Daoy (cell line): ENCODE measurements around the gene RAC2. TPM values are rescaled to one million over a fixed set of nuclear protein-coding genes. Genes with fewer than 3 reads are reported as not detected.

Source experiments
- DNase-seq: peaks from one replicate; pipeline ENCODE4 v3.0.0-alpha.2; 2015; ENCODE audit warnings: low read depth
- total RNA-seq: library from RNA; depleted of rRNA; stranded (reverse); fragments of >200 nt; shearing (Covaris generic); gene quantifications from 2 replicates; pipeline ENCODE4 v1.2.3, GENCODE V29; 2014; rRNA removed

The RAC2 gene
- total RNA-seq = 40.5 and 59.0 TPM in 2 replicates

DNA sequence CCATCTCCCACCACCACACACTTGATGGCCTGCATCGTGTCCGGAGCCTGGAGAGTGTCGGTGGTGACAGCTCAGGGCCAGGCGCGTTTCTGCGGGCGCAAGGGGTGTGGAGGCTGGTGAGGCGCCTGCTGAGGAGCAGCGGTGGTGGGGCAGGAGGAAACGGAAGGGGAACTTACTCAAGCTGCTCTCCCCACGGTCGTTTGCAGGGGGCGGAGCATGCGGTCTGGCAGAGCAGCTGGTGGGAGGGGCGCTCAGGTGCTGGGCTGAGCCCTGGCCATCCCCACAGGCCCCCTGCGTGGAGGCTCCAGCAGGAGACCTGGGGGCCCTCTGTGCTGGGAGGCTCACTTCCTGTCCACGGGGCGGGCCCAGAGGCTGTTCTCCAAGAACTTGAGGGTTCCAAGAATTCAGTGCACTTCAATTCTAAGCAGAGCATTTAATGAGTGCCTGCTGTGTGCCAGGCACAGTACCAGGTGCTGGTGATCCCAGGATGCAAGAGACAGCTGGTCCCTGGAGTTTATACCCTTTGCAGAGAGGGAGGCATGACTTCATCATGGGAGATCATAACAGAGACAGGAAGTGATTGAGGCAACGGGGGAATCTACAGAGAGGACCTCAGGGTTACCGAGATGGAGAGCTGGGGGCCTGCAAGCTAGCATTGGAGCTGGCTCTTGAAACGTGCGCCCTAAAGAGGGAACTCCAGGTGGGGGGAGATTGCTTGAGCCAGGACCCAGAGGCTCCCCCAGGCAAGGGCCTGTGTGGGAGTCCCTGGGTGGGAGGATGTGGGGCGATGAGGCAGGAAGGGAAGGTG, at the start of gene RAC2:
Gene RAC2, minus strand, starts transcription at position 156 of the 808 bp plus-strand sequence. Its CDS starts 121 bp downstream, at position 35.
- DNase-seq = peak; percentile 92

DNA sequence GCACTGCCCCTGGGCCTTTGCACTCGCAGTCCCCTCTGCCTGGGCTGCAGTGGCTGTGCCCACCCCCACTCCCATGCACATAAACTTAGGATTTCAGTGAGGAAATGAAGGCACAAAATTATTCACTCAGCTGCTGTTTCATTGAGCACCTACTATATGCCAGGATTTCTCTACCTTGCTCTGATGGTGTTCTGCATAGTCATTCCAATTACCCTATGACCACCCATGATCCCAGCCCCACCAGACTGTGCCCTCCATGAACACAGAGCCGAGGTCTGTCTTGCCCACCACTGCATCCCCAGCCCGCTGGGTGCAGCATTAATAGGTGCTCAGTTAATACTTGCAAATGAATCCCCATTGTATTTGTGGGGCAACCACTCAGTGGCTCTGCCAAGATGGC, 49.1 kb upstream of the RAC2 start:
- DNase-seq = no peak

DNA sequence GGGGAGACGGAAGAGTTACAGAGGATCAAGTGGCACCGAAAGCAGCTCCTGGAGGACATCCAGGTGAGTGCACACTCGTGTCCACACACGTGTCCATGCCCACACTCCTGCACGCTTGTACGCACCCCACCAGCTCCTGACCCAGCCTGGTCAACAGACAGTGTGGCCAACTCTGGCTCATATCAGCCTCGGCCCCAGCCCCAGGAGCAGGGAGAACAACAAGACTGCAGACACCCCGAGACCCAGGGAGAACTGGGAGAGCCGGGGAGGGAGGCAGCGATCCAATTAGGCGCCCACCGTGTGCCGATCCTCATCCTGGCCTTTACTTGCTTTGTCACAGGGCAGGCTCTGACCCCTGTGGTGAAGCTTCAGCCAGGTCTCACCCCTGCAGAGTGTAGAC, 48.6 kb upstream of the RAC2 start:
- DNase-seq = no peak

DNA sequence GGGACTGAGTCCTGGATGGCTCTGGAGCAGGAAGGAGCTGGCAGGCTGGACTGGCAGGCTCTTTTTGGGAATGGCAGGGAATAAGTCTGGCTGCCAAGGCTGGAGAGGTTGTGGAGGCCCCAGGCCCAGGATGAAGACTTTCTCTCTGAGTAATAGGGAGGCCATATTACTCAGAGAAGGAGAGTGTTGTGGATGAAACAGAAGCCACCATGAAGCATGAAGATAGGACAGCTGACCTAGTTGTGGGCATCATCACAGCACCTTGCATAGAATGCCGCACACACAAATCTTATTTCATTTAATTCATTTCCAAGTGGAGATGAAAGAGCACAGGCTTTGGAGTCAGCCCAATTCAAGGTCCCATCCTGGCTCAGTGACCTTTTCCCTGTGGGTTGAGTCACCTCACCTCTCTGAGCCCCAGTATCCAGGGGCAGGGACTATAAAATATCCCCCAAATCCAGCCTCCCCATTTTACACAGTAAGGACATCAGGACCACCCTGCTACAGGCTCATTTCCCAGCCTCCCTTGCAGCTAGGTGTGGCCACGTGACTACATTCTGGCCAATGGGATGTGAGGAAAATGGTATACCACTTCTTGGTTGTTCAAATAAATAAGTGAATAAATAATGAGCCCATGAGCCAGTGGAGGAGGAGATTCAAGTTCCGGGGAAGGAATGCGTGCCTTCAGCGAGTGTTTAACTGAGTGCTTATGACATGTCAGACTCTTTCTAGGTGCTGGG, 47.7 kb upstream of the RAC2 start:
- DNase-seq = no peak

DNA sequence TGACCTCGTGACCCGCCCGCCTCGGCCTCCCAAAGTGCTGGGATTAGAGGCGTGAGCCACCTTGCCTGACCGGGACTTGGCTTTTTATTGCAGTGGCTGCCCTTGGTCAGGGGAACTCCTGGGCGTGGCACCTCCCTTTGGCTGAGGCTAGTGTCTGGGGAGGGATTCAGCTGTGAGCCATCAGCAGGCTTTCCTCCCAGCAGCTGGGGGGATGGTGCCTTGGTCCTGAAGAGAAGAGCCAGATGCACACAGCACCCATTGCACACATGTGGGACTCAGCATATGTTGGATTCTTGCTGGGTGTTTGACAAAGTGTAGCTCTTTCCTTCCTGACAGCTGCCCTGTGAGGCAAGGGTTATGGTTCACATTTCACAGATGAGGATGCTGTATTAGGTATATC, 46.7 kb upstream of the RAC2 start:
- no peak for DNase-seq

DNA sequence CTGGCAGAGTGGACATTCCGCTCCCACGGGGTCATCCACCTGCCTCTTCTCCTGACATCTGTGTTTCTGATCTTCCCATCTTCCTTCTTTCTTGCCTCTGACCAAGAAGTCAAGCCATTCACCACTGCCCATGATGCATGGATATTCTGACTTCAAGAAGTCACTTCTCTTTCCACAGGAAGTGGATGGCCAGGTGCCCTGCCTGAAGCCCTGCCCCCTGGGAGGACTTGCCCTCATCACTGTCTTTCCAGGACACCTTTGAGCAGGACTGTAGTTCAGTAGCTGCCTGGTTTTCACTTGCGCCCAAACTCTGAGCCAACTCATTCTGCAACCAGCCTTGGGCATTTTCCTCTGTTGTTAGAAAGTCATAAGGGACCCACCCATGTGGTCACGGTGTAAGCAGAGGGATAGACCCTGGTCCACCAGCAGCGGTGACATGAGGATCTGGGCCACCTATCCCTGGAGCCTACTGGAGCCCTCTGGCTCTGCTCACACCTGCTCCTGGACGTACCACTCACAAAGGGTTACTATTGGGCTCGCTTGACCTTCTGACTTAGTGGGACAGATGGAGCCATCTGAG, 45.2 kb upstream of the RAC2 start:
- no peak for DNase-seq

DNA sequence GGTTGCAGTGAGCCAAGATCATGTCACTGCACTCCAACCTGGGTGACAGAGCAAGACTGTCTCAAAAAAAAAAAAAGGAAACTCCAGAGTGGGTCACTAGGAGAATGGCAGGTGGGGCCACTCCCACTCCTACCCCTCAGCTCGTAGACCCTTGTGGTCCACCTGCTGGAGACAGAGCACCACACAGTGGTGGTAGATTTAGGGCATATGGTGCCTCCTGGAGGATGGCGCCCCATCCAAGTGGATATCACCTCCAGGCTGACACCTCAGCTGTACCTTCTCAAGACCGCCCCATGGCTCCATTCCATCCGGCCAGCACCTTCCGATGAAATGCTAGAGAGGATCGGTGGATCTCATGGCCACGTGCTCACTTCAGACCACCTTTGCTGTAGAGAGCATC, 44.5 kb upstream of the RAC2 start:
- DNase-seq = no peak

DNA sequence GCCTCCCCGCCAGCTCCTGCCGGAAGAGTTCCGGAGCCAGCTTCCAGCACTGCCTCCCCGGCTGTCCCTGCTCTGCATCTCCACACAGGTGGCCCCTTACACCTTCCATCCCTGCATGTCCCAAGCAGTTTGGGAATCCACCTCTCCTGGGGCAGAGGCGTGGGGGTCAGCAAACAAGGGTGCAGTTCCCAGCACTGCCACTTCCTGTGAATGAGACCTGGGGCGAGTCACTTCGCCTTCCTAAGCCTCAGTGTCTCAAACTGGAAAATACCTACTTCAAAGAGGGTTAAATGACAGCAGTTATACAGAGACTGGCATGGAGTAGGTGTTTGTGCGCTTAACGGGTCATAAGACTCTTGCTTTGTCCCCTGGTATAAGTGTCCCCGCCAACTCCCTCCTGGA, 43.5 kb upstream of the RAC2 start:
- DNase-seq = no peak

DNA sequence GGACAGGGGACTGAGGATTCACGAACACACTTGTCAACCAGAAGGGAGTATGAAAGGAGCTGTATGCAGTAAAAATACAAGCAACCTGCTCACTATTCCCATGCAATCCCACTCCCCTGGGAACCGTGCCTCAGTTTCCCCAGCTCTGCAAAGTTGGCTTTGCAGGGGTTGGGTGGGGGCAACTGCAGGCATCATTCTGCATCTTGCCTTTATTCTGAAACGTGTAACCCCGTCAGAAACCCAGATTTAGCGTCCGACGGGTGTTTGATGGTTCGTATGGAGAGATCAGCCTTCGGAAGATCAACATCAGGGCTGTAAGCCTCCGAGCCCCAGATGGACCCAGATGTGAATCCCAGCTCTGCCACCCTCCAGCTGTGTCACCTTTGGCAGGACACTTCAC, 41.9 kb upstream of the RAC2 start:
- DNase-seq = no peak

DNA sequence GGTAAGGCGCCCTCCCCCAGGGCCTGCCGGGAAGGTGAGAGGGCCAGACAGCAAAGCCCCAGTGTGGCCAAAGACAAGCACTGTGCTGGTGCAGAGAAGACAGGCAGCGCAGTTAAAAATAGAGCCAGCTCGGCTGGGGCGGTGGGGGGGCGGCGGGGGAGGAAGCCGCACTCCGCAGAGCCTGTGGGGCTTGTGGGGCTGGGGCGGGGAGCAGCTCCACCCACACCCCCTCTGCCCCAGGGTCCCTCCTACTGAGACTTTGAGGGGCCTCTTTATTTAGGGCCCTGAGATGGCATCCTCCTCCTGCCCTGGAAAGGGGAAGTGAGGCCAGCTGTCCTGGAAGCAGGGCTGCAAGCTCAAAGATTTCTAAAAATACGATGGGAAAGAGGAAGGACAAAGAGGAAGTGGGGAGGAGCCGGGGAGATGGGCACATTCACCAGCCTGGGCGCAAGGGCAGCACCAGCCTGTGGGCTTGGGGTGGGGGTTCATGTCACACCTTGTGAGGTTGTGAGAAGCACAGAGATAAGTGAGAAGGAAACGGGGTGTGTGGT, 40.8 kb upstream of the RAC2 start:
- no peak for DNase-seq

DNA sequence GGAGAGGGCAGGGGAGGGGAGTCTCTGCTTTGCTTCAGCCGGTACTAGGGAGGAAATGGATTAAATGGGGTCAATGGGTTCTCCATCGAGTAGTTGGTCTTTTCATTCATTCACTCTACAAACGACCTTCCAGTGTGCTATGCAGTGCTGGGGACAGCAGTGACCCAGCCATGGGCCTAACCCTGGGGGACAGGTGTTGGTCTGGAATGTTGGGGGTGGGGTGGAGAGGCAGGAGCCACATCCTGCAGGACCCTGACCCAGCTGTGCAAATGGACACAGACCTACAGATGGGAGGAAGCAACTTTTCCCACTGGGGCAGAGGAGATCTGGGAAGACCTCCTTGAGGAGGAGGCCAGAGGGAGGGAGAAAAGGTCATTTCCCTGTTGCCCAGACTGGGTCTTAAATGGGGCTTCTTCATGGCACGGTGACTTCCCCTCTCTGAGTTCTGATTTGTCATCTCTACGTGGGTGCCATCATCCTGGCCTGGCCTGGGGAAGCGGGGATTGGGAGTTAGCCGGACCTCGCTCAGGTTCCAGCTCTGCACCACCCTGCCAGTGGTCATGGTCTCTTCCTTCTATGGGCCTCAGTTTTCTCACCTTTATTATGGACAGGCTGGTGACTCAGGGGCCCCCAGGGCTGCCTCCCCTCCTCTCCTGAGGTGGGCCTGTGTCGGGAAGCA, 40.2 kb upstream of the RAC2 start:
- no peak for DNase-seq

DNA sequence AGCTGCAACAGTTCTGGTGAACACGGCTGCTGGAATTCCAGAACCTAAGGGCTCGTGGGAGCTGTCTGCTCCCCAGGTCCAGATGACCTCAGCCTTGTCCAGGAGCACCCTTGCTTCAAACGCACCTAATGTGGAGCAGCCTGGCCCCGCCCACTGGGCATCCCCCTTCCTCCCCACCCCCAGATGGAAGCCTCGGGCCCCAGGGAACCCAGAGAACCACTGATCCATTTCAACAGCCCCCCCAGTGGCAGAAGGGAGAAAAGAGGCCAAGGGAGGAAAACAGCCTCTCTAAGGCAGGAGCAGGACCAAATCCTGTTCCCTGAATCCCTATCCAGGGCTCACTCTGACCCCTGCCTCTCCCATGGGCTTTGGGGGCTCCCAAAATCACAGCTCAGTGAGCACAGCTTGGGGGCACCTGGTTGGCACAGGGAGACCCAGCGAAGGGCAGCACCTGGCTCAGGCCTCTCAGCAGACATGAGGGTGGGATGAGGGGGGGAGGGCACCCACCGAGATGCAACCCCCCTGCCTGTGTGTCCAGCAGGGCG, 39.4 kb upstream of the RAC2 start:
- DNase-seq = no peak

DNA sequence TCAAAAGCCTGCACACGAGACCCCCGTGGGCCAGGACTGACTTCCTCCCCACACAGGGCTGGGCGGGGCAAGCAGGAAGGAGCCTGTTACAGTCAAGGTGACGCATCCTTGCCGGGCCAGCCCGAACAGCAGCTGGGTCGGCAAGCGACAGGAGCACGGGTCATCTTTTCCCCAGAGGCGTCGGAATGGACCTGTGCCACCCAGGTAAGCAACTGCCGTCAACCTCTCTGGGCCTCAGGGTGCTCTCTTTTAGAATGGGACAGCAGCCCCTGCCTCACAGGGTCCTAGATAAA, 38.3 kb upstream of the RAC2 start, which contains the start of gene CYTH4:
Gene CYTH4, plus strand, starts transcription at position 124 of the 293 bp plus-strand sequence. Its CDS starts 62 bp downstream, at position 186.
- DNase-seq = peak; percentile 71

DNA sequence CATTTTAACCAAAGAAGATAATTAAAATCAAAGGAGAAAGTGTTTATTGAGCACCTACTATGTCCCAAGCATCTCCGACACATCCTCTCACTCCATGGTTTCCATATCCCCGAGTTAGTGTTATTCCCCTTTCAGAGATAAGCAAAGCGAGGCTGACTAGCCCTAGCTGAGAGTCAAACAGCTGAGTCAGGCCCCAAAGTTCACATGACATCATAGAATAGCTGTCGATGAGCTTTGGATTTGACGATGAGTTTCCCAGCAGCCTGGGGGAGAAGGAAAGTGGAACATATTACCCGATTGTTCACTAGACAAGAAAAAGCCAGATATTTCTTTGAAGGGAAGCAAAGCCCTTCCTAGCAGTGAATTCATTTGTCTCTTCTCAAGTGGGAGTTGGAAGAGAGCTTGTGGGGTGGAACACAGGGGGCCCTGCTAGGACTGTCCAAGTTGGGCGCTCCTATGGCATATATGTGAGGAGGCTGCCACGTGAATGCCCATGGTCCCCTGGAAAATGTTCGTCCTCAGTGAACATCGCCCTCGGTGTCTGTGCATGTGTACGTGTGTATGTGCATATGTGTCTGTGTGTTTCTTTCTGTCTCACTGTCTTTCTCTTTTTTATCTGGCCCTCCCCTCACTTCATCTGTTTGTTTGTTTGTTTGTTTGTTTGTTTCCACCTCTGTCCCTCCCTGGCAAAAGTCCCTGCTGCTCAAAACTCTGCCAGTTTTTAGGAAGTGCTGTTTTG, 37.7 kb upstream of the RAC2 start:
- peak; percentile 51 for DNase-seq

DNA sequence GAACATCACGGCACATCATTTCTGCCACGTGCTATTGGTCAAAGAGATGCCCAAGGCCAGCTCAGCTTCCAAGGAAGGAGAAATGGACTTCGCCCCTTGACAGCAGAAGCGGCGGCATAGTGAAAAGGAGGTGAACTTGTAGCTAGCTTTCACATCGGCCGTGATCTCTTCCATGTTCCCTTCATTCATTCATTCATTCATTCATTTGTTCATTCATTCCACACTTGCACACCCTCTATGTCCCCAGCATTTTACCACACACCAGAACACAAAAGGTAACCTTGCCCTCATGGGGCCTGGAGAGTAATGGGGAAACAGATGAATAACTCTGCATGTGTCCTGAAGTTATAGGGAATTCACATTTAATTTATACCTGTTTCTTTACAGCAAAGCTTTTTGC, 37.1 kb upstream of the RAC2 start:
- DNase-seq = no peak

DNA sequence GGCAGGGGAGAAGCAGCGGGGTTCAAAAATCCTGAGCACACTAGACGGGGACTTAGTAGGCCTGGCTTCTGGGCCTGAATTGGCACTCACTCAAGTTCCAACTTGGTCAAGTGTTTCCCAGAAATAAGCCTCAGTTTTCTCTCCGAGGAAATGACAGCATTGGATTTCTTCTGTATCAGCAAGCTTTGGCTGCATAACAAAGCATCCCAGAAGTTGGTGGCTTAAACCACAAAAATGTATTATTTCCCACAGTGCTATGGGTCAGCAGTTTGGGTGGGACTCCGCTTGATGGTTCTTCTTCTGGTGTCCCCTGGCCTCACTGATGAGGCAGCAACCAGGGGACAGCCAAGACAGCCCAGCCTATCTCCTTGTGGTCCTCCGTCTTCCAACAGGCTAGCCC, 36.6 kb upstream of the RAC2 start:
- DNase-seq = no peak

DNA sequence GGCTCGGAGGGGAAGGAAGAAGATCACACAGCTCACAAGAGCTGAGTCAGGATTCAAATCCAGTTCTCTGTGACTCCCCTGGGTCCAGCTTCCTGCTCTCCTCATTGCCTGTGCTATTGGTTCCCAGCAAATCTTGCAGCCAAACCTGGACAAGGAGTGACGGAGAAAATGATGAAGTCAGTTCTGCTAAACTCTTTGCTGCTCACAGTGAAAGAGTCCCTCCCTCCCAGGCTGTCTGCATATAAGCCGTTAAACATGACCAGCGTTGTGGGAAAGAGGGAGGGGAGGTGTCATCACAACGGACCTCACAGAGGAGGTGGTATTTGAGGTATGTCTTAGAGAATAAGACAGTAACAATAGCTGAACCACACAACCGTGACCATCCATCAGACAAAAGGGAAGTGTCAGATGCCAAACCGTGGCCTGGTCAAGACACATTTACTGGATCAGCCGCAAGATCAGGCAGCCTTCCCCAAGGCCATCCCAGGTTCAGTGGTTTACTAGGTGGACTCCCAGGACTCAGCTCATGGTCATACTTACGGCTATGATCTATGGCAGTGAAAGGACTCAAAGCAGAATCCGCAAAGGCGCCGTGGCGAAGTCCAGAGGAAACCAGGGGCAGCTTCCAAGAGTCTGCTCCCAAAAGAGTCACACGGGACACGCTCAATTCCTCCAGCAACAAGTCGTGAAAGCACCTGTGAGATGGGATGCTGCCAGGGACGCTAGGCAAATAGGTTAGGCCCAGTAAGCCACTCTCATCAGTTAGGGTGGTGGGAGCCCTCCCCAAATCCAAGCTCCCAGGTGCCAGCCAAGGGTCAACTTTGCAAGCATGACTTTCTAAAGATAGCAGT, 35.5 kb upstream of the RAC2 start:
- DNase-seq = no peak

DNA sequence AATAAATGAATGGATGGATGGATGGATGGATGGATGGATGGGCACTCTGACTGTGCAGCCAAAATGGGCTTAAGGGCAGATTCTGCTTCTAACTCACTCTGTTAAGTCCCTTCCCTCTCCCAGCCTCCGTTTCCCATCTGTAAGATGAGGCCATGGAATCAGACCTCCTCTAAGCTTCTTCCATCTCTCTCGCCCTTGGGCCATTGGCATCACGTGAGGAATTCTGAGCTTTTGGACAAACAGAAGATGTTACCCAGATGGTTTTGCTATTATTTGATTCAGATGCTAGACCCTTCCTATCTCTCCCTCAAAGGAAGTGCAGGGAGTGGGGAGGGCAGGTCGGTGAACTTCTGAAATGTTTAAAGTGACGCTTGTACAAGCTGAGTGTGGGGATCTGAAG, 34.2 kb upstream of the RAC2 start:
- DNase-seq = no peak

DNA sequence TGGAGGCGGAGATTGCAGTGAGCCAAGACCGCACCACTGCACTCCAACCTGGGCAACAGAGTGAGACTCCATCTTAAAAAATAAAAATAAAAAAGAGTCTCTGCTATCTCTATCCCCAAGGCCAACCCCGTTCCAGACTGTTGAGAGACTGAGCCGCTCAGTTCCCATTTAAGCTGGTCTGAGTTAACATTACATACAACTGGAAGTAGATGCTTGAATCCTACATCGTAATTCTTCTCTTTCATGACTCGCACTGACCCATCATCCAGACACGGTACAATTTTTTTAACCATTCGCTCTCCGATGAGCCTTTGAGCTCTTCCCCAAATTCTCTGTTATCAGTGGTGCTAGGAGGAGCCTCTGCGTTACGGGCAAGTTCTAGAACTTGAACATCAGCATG, 33.3 kb upstream of the RAC2 start:
- no peak for DNase-seq

DNA sequence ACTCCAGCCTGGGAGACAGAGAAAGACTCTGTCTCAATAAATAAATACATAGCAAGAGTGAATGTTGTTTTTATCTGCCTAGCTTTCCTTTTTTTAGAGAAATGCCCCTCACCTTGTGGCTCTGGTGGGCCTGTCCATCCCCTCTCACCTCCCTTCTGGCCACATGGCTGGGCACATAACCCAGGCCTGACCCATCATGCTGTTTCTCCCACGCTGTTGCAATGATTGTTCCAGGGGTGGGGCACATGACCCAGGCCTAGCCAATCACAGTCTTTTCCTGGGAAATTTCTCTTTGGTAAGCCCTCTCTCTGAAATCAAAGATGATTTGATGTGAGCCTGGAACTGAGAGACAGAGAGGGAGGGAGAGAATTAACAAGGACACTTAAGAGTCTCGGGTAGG, 32.7 kb upstream of the RAC2 start:
- no peak for DNase-seq
